Activated T-cell treated with anti-CD3 and anti-CD28 coated beads, Interleukin-2, amount 50 U/mL, for 72 hours (primary cell): ENCODE data around the gene ZNF593OS. TPM values are rescaled to one million over a fixed set of nuclear protein-coding genes. Genes with fewer than 3 reads are reported as not detected.
A peak's percentile ranks its signal among the peaks of the same experiment; 100 is the strongest.

Source experiments
- ATAC-seq, 2 donors: fragments of 150-1000 bp; cut with Tn5 transposase; replicated peaks in 1 of 2; 2 replicates each; pipeline ENCODE4 v1.10.0; 2021; ENCODE audit warnings: moderate library complexity in 2 of 2, mild to moderate bottlenecking in 1 of 2
- DNase-seq, 2 donors: peaks; one replicate each; pipeline ENCODE4 v3.0.0; 2021 to 2022; ENCODE audit warnings: mixed read lengths in 1 of 2
- H3K27ac Mint-ChIP-seq: one replicate; pipeline ENCODE4 v1.8.0; 2022; ENCODE audit warnings: mild to moderate bottlenecking, moderate library complexity, mixed read lengths
- H3K27me3 Mint-ChIP-seq: one replicate; pipeline ENCODE4 v1.8.0; 2022; ENCODE audit warnings: low read depth, mixed read lengths
- H3K36me3 Mint-ChIP-seq, 2 donors: one replicate each; pipeline ENCODE4 v1.8.0; 2022; ENCODE audit warnings: mixed read lengths in 2 of 2, mild to moderate bottlenecking in 1 of 2; ENCODE audit not compliant: insufficient read depth in 2 of 2
- H3K4me1 Mint-ChIP-seq: one replicate; pipeline ENCODE4 v1.8.0; 2022; ENCODE audit warnings: low read depth, mixed read lengths
- H3K4me3 Mint-ChIP-seq, 2 donors: one replicate each; pipeline ENCODE4 v1.8.0; 2022; ENCODE audit warnings: mild to moderate bottlenecking in 2 of 2, mixed read lengths in 2 of 2, moderate library complexity in 2 of 2
- H3K9me3 Mint-ChIP-seq, 2 donors: one replicate each; pipeline ENCODE4 v1.8.0; 2022; ENCODE audit warnings: mixed read lengths in 2 of 2
- total RNA-seq, 2 donors: library from RNA; stranded (reverse); gene quantifications; one replicate each; pipeline ENCODE4 v1.2.3, GENCODE V29; 2022

The ZNF593OS gene
- total RNA-seq, 2 donors from 2014 or later: not detected

DNA sequence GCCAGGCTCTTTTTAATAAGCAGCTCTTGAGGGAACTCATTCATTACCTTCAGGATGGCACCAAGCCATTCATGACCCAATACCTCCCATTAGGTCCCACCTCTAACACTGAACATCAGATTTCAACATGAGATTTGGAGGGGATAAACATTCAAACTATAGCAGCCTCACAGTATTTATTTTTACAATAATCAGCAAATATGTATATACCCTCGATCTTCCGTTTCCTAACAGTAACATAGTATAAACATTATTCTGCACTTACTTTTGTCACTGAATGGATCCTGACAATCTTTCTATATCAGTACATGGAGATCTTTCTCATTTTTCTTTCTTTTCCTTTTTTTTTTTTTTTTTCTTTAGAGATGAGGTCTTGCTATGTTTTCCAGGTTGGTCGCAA lies 24.2 kb upstream of the ZNF593OS start:
- H3K27ac Mint-ChIP-seq: peak overlapping the region; percentile 35
- H3K4me3 Mint-ChIP-seq: no peak overlapping the region
- peaks cover 30% of the 10 kb centered on the region for H3K4me1 Mint-ChIP-seq
- H3K36me3 Mint-ChIP-seq: no peaks in the 10 kb centered on the region
- H3K9me3 Mint-ChIP-seq: no peaks in the 10 kb centered on the region
- no peak for ATAC-seq
- DNase-seq: no peak
- no peaks in the 10 kb centered on the region for H3K27me3 Mint-ChIP-seq

DNA sequence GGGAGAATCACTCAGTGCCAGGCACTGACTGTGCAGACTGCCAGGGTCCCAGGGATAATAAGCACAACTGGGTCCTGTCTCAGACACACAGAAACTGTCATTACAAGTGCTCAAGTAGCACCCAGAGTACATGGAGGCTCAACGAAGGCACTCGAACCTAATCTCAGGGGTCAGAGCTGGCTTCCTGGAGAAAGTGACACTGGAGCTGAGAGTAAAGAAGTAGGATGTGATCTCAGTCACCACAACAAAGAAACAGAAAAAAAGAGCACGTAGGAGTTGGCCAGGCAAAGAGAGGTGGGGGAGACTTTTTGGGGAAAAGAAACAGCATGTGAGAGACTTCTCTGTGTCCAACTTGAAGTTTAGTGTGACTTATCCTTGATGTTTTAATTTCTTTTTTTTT lies 20.1 kb upstream of the ZNF593OS start:
- H3K9me3 Mint-ChIP-seq: no peaks in the 10 kb centered on the region
- no peaks in the 10 kb centered on the region for H3K36me3 Mint-ChIP-seq
- peak in 1 of 2 donors; percentile 11 for DNase-seq
- no peaks in the 10 kb centered on the region for H3K27me3 Mint-ChIP-seq
- H3K4me3 Mint-ChIP-seq: peak overlapping the region in 1 of 2 donors; percentile 19
- peaks cover 24% of the 10 kb centered on the region for H3K4me1 Mint-ChIP-seq
- H3K27ac Mint-ChIP-seq: no peak overlapping the region
- ATAC-seq: peak; percentile 53 to 58

DNA sequence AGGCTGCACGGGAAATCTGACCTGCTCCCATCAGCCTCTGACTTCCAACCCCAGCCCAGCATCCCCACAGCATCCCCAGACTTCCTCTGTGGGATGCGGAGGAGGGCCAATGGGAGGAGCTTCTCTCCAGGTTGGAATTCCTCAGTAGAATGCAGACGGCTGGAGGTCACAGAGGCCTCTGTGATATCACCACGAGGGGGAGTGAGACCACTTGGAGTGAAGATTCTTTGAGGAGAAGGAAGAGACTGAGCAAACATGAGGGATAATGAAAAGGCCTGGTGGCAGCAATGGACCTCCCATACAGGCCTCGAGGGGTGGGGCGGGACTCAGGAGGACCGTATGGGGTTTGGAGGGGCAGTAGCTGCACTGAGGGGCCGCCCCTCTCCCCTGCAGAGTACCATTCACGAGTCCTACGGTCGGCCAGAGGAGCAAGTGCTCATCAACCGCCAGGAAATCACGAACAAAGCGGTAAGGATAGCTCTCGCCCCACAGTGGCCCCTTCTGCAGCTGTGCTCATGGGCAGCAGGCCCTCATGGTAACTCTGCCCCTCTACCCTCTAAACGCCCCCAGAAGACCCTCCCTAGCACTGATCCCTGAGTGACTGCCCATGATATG lies 18.8 kb upstream of the ZNF593OS start, which contains the start of gene CATSPER4:
TSS of gene CATSPER4 (plus strand) at position 230 of the 615 bp plus-strand sequence. CDS start at position 256, 26 bp downstream.
- H3K9me3 Mint-ChIP-seq: no peaks in the 10 kb centered on the region
- H3K36me3 Mint-ChIP-seq: no peaks in the 10 kb centered on the region
- H3K27me3 Mint-ChIP-seq: no peaks in the 10 kb centered on the region
- DNase-seq: no peak
- no peak within 1 kb of the TSS for H3K4me3 Mint-ChIP-seq
- peaks cover 24% of the 10 kb centered on the region for H3K4me1 Mint-ChIP-seq
- H3K27ac Mint-ChIP-seq: no peak within 1 kb of the TSS
- ATAC-seq: no peak

DNA sequence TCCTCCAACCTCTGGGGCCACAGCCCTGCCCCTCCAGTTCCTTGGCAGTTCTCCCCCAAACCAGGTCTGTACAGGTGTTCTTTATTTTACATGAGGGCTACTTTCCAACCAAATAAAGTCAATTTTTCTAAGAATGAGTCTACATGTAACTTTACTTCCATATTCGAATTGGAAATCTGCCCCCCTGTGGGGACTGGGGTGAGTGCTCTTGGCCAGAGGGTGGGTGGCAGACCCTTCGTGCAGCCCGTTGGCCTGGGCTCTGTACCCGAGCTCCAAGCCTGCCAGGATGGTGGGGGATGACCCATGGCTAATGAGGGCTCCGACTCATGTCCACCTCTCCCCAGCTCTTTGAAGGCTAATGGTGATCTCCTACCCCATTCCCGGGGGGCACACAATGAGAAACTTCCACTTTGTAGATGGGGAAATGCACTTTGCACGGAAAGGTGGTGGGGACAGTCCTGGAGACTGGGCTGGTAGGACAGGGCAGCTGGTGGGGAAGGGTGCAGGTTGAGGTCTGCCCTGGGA lies 18.2 kb upstream of the ZNF593OS start:
- DNase-seq (no peak), ATAC-seq (no peak)
- H3K27me3 Mint-ChIP-seq: no peaks in the 10 kb centered on the region
- no peak overlapping the region for H3K27ac Mint-ChIP-seq
- H3K36me3 Mint-ChIP-seq: no peaks in the 10 kb centered on the region
- peaks cover 24% of the 10 kb centered on the region for H3K4me1 Mint-ChIP-seq
- H3K9me3 Mint-ChIP-seq: no peaks in the 10 kb centered on the region
- H3K4me3 Mint-ChIP-seq: no peak overlapping the region

DNA sequence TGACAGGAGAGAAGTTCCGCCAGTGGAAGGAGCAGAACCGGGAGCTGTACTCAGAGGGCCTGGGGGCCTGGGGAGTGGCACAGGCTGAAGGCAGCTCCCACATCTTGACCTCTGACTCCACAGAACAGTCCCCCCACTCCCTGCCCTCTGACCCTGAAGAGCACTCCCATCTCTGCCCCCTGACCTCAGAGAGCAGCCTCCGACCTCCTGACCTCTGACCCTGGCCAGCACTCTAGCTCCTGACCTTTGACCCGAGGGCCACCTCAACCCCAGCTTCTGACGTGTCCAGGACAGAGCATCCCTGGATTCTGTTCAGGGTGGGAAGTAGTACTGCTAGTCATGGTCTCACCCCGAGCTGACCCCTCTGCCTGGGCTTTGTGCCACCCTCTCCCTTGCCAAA lies 17.7 kb upstream of the ZNF593OS start:
- H3K4me1 Mint-ChIP-seq: peaks cover 24% of the 10 kb centered on the region

DNA sequence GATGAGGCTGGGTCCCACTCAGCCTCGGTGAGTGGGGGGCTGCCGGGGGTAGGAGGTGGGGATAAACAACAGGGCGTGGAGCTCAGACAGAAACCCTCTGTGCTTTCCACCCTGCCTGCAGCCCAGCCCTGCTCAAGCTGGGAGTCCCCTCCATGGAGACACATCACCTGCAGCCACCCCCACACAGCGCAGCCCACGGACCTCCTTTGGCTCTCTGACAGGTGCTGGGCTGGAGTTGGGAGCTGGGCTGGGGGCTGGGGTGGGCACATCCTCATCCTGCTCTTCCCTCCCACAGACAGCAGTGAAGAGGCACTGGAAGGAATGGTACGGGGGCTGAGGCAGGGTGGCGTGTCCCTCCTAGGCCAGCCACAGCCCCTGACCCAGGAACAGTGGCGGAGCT lies 16.8 kb upstream of the ZNF593OS start:
- no peaks in the 10 kb centered on the region for H3K36me3 Mint-ChIP-seq
- H3K4me1 Mint-ChIP-seq: peaks cover 19% of the 10 kb centered on the region
- ATAC-seq (no peak), DNase-seq (no peak)
- H3K27me3 Mint-ChIP-seq: no peaks in the 10 kb centered on the region
- H3K4me3 Mint-ChIP-seq: no peak overlapping the region
- no peak overlapping the region for H3K27ac Mint-ChIP-seq
- no peaks in the 10 kb centered on the region for H3K9me3 Mint-ChIP-seq

More for the DNA sequence above, 17.7 kb upstream of the ZNF593OS start:
- Mint-ChIP-seq H3K9me3 (no peaks in the 10 kb centered on the region), H3K27me3 (no peaks in the 10 kb centered on the region), H3K4me3 (no peak overlapping the region), H3K36me3 (no peaks in the 10 kb centered on the region), H3K27ac (no peak overlapping the region)
- no peak for DNase-seq
- no peak for ATAC-seq

DNA sequence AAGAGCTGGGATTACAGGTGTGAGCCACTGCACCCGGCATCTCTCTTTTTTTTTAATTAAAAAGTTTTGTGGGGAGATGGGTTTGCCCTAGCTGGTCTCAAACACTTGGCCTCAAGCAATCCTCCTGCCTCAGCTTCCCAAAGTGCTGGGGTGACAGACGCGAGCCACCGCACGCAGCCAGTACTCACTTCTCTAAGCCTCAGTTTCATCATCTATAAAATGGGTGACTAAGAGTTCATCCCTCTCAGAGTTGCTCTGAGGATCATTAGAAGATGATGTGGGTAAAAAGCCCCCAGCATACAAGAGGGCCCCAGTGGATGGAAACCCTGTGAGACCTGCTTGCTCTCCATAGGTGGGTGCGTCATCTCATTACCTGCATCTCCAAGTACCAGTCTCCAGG lies 16.2 kb upstream of the ZNF593OS start:
- Mint-ChIP-seq H3K9me3 (no peaks in the 10 kb centered on the region), H3K4me1 (peaks cover 15% of the 10 kb centered on the region), H3K4me3 (no peak overlapping the region), H3K36me3 (no peaks in the 10 kb centered on the region), H3K27ac (no peak overlapping the region), H3K27me3 (no peaks in the 10 kb centered on the region)
- no peak for DNase-seq
- ATAC-seq: no peak

DNA sequence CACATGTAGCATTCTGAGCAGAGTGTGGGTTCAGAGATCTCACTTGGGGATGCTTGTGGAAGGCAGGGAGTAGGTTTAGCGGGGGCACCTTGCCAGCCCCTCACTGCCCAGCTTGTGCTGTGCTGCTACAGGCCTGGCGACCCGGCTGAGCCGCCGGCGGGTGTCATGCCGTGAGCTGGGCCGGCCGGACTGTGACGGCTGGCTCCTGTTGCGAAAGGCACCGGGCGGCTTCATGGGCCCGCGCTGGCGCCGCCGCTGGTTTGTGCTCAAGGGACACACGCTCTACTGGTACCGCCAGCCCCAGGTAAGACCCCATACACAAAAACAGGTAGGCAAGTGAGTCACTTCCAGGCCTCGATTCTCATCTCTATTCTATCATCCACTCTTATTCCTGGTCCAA lies 13.3 kb upstream of the ZNF593OS start:
- H3K36me3 Mint-ChIP-seq: no peaks in the 10 kb centered on the region
- no peaks in the 10 kb centered on the region for H3K9me3 Mint-ChIP-seq
- no peaks in the 10 kb centered on the region for H3K27me3 Mint-ChIP-seq
- H3K27ac Mint-ChIP-seq: no peak overlapping the region
- no peak for DNase-seq
- no peak overlapping the region for H3K4me3 Mint-ChIP-seq
- ATAC-seq: no peak
- H3K4me1 Mint-ChIP-seq: peaks cover 8% of the 10 kb centered on the region

DNA sequence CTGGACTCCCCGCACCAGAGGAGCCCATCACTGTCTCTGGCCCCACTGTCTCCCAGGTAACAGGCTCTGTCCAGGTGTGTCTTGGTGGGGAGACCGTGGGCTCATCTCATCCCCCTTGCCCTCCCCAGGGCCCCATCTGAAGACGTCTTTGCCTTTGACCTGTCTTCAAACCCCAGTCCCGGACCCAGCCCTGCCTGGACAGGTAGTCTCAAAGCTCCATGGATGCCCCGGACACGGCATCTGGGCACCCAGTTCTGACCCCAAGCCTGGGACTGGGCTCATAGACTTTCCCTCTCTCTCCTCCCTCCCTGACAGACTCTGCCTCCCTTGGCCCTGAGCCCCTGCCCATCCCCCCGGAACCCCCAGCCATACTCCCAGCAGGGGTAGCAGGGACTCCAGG lies 12.5 kb upstream of the ZNF593OS start:
- Mint-ChIP-seq H3K4me3 (no peak overlapping the region), H3K9me3 (no peaks in the 10 kb centered on the region), H3K36me3 (no peaks in the 10 kb centered on the region), H3K4me1 (peaks cover 8% of the 10 kb centered on the region), H3K27me3 (no peaks in the 10 kb centered on the region), H3K27ac (no peak overlapping the region)
- DNase-seq: no peak
- ATAC-seq: no peak

DNA sequence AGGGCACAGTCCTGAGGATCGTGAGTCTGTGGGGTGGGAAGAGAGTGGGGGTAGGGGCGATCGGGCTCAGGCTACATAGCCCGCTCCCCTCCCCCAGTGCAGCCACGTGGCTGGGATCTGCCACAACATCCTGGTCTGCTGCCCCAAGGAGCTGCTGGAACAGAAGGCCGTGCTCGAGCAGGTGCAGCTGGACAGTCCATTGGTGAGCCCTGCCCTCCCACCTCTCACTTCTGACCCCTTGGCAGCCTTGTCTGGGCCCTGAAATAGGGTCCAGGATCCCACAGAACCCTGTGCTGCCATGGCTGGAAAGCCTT lies 10.7 kb upstream of the ZNF593OS start:
- no peaks in the 10 kb centered on the region for H3K36me3 Mint-ChIP-seq
- H3K27ac Mint-ChIP-seq: no peak overlapping the region
- no peaks in the 10 kb centered on the region for H3K27me3 Mint-ChIP-seq
- H3K9me3 Mint-ChIP-seq: no peaks in the 10 kb centered on the region
- H3K4me3 Mint-ChIP-seq: no peak overlapping the region
- ATAC-seq (no peak), DNase-seq (no peak)
- peaks cover 8% of the 10 kb centered on the region for H3K4me1 Mint-ChIP-seq

DNA sequence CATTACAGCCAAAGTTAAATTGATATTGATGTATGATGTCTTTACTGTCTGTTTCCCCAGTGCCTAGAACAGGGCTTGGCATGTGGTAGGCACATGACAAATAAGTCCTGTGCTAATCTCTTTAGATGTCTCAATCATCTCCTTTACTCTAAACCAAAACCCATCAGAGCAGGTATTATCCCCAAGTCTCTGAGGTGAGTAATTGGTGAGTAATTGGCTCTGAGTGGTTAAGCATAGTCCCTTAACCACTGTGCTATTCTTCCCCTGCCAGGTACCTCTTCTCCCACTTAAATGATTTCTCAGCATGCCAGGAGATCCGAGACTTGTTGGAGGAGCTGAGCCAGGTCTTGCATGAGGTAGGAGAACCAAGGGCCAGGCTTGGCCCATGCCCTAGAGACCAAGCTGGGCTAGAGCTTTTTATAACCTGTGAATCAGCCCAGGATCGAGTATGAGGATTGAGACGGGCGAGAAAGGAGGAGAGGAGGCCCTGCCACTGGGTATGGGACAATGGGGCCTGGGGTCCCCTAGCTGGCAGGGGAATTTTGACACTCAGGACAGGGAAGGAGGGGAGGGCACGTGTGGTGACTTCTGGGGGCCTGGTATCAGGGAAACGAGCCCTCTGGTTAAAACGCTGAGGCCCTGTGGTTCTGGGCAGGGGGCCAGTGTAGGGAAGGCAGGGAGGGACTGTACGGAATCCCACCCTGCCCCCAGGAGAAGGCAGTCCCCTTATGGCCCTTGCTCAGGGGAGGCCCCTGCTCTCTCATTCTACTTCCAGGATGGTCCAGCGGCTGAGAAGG lies 10.2 kb upstream of the ZNF593OS start:
- DNase-seq: no peak
- no peaks in the 10 kb centered on the region for H3K9me3 Mint-ChIP-seq
- no peaks in the 10 kb centered on the region for H3K36me3 Mint-ChIP-seq
- H3K27ac Mint-ChIP-seq: no peak overlapping the region
- ATAC-seq: peak; percentile 91 to 93
- no peak overlapping the region for H3K4me3 Mint-ChIP-seq
- peaks cover 8% of the 10 kb centered on the region for H3K4me1 Mint-ChIP-seq
- H3K27me3 Mint-ChIP-seq: no peaks in the 10 kb centered on the region

DNA sequence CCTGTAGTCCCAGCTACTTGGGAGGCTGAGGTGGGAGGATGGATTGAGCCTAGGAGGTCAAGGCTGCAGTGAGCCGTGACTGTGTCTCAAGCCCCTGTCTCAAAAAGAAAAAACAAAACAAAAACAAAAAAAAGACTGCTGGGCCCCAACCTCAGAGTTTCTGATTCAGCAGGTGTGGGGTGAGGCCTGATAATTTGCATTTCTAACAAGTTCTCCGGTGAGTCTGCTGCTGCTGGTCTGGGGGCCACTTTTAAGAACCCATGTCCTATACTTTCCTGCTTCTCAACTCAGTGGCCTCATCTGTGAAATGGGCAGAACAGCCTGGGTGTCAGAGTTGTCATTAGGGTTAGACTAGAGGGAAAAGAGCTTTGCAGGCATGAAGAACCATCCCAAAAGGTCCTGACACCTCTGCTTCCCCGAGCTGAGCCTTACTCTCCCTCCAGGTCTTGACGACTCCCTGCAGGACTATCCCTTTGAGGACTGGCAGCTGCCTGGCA lies 8.4 kb upstream of the ZNF593OS start:
- Mint-ChIP-seq H3K4me1 (peaks cover 8% of the 10 kb centered on the region), H3K27me3 (no peaks in the 10 kb centered on the region), H3K27ac (no peak overlapping the region), H3K4me3 (no peak overlapping the region), H3K36me3 (no peaks in the 10 kb centered on the region), H3K9me3 (no peaks in the 10 kb centered on the region)
- DNase-seq (no peak), ATAC-seq (no peak)

DNA sequence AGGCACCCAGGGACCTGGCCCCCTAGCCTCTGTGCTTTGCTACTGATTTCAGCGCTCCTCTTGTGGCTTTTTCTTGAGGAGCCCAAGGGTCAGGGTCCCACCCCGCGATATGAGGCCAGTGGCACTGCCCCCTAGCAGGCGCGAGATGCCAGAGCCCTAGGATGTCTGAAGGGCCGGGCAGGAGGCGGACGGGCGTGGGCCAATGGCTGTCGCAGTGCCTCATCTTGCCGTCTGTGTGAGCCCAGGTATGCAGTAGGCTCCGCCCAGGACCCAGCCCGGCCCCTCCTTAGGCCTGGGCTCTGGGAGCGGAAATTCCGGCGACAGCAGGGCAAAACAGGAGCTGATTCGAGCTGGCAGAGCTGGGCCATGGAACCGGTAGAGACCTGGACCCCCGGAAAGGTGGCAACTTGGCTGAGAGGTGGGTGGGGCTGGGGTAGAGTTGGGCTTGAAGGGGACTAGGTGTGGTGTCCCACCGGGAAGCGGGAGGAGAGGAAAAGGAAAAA lies 5.6 kb upstream of the ZNF593OS start, which contains the start of gene CNKSR1:
TSS of gene CNKSR1 (plus strand) at position 310 of the 503 bp plus-strand sequence. CDS start at position 367, 57 bp downstream.
- H3K9me3 Mint-ChIP-seq: no peaks in the 10 kb centered on the region
- ATAC-seq (peak in 1 of 2 donors; percentile 55), DNase-seq (peak in 1 of 2 donors; percentile 27)
- peak within 1 kb of the TSS in 1 of 2 donors; percentile 75 for H3K4me3 Mint-ChIP-seq
- no peaks in the 10 kb centered on the region for H3K36me3 Mint-ChIP-seq
- H3K27ac Mint-ChIP-seq: no peak within 1 kb of the TSS
- no peaks in the 10 kb centered on the region for H3K27me3 Mint-ChIP-seq
- H3K4me1 Mint-ChIP-seq: peaks cover 15% of the 10 kb centered on the region
